Brain pericyte (primary cell): ENCODE results near the gene VPS54.
A peak's percentile ranks its signal among the peaks of the same experiment; 100 is the strongest.
"Not testable (repeated sequence)": the region's sequence is repeated elsewhere in the genome, so short reads cannot be mapped to it uniquely, and the experiment has no call there.

Source experiments
- DNase-seq: peaks from one replicate; pipeline ENCODE4 v3.0.0-alpha.2; 2012; ENCODE audit warnings: low read depth, low spot score

VPS54 gene

GRCh38 chr2:63872571-63873328, 146.5 kb downstream of the VPS54 start:
- no peak for DNase-seq

DNA sequence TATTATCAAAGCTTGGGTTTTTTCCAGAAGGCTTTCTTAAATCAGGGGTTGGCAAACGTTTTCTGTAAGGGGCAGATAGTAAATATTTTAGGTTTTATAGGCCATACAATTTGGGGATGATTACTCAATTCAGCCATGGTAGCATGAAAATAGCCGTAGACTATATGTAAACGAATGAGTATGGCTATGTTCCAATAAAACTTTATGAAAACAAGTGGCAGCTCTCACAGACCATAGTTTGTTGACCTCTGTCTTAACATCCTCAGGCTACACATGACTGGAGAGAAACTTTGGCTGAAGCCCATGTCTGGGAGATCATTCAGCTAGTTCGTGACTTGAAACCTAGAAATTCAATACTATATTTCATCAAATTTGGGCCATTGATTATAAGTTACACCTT, 147.4 kb downstream of the VPS54 start:
- DNase-seq = no peak

DNA sequence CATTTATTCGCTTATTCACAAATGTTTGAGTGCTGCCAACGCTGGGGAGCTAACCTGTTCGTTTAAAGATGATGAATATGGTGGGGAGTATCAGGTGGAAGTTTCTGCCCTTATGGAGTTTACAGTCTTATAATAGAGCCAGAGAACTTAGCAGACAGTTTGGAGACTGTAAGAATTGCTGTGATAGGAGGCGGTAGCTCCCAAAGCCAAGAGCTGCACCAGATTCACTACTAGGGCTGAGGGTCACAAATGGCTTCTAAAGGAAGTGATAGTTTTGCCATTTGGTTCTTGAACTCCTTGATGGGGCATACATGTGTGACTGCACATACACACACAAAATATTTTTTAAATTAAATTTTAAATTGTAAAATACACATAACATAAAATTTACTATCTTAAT, 148.5 kb downstream of the VPS54 start:
- DNase-seq = no peak

- no peak for DNase-seq
Observed at GRCh38 chr2:63866009-63866709, 153.1 kb downstream of the VPS54 start.

- DNase-seq = no peak
Observed at GRCh38 chr2:63865159-63865799, 153.9 kb downstream of the VPS54 start.

GRCh38 chr2:63863707-63864106, 155.5 kb downstream of the VPS54 start:
- no peak for DNase-seq

GRCh38 chr2:63862806-63863205, 156.4 kb downstream of the VPS54 start:
- no peak for DNase-seq

DNA sequence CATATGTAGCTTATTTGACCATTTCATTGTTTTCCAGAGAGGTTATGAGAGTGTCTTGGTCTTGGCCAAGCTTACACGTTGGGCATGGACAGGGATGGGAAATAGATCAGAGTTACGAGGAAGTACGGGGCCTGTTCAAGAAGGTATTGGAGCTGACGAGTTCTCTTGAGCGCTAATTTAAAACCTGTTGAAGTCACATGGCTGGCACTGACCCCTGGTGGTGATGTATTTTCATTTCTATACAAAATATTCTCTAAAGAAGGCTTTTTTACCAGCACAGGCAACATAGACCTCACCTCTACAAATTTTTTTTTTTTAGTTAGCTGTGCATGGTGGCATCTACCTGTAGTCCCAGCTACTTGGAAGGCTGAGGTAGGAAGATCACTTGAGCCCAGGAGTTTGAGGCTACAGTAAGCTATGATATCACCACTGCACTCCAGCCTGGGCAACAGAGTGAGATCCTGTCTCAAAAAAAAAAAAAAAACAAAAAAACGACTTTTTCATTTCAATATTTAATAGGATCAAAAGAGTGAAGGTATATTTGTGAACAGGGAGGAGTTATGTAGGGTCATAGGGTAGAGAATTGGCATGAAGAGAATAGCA, 157.9 kb downstream of the VPS54 start:
- DNase-seq = peak; percentile 44

DNA sequence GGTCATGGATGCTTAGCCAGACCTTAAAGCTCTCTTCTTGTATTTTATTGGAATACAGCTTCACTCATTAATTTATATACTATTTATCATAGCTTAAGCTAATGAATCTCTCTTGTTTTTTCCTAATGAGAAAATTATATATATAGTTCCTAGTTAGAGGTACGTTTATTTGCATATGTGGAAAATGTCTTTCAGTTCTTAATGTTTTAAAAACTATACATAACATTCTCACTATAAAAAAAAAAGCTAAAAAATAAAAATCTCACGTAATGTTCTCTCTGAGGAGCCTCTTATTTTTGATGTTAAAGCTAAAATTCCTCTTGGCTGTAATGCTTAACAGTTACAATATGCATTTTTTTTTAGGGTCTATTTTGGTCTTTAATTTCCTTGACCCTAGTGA, 160.9 kb downstream of the VPS54 start:
- DNase-seq = no peak

DNA sequence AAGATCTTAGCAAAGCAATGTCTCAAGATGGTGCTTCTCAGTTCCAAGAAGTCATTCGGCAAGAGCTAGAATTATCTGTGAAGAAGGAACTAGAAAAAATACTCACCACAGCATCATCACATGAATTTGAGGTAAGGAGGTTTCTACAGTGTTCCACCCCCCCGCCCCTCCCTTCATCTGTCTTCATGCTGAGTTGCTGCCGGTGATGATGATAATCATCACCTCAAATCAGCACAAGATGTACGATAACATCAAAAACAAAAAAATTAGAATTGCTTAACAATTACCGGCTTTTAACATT, 163.0 kb downstream of the VPS54 start:
- no peak for DNase-seq

DNA sequence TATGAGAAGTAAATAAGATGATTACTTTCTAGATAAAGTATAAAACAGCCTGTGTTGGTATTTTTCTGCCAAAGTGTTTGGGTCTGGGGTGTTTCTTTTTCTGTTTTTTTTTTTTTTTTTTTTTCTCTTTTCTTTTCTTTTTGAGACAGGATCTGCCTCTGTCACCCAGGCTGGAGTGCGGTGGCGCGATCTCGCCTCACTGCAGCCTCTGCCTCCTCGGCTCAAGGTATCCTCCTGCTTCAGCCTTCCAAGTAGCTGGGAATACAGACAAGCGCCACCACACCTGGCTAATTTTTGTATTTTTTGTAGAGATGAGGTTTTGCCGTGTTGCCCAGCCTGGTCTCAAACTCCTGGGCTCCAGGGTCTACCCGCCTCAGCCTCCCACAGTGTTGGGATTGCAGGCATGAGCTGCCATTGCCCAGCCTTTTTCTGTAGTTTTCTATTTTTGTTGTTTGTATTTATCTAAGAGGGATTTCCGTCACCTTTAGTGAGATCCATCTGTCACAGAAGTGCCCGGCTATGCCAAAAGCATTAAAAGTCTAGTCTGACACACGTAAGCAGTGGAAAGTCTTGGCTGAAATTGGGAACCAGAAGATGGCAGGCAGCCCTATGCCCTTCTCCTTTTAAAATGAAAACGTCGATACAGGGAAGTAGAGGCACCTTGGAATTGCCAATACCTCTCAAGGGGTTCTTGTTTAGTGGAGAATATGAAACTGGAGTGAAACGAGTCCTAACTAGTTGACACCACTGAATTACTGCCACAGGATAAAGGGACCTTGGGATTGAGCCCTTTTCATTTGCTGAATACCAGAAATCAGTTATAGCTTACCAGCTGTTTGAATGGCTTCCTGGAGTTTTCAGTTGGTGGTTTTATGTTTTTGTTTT, 163.6 kb downstream of the VPS54 start:
- DNase-seq = no peak

DNA sequence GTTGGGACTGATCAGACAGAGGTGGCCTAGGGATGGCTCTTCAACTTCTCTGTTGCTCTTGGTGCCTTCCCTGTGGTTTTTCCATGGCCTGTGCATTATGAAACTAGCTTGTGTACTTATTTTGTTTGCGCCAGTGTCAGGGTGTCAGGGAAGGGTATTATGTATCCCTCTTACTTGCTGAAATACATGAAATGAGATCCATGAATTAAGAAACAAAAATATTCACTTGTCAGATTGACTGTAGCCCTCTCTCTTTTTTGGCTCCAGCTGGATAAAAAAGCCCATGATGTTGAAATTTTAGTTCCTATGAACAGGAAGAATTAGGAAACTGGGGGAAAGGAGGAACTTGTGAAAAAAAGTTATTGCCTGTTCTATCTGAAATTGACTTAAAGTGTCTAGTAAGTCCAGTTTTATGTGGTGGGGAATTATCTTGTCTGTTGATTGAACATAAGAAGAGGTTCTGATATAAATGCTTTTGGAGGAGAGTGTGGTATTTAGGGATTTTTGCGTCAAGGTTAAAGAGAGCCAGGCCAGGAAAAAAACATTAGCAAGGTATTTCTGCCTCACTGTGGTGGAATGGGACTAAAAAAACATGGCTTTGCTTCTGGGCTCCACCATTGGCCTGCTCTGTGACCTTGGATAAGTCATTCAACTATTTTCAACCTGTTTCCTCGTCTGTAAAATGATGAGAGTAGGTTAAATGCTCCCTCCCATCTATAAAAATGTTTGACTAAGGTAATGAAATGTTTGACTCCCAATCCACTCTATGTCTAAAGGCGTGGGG, 165.5 kb downstream of the VPS54 start:
- no peak for DNase-seq

DNA sequence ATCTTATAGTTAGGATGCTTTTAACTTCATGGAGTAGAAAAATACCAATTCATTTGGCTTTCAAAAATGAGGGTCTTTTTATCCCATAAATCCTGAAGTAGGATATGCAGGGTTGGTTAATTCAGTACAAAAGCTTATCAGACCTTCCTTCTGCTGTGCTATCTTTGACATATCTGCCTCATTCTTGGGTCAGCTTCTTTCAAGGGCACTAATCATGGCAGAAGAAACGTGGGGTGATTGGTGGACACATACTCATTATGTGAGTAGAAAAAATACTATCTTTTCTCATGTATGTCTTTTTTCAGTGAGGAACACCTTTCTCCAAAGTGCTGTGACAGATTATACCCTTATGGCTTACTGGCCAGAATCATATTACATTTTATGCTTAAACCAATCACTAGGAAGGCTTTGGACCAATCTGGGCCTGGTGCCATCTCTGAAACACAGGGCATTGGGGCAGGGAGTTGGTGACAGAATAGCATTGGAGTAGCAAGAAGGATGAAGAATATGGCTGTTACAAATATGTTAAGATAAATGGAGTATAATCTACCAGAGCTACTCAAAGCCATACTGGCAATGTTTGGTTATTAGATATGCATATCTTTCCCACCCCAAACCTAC, 167.4 kb downstream of the VPS54 start:
- DNase-seq = no peak

GRCh38 chr2:63850649-63851048, 168.6 kb downstream of the VPS54 start:
- DNase-seq = no peak

GRCh38 chr2:63850204-63850571, 169.0 kb downstream of the VPS54 start:
- DNase-seq = no peak

DNA sequence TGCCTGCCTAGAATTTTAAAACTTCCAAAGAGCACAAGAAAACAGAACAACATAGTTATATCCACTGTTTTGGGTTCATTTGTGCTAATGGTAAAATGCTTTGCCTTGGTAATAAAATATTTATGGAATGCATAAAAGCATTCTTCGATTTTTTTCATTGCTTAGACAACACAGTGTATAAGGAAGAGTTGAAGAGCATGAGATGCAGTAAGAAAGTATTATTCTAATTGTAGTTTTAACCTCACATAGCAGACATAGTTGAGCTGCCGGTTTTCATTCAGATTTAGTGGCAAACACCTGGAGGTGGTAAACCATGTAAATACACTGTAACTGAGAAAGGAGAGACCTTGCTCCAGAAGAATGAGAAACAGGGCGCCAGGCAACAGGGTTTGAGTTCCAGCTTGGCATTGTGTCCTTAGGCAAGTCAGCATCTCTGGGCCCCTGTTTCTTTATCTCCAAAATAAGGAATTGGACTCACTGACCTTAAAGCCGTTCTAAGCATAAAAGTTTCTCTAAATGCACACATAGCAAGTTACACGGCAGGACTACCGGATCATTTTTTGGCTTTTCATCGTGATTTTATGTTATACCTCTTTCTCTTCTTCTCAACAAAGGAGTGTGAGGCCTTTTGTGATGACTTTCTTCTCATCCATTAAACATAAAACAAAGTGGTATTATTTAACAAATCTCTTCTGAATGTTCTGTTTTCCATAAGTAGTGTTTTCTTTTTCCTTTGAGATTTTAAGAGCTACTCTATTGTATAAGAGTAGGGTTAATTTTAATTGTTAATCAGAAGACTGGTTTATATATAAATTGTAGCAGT, 169.6 kb downstream of the VPS54 start:
- no peak for DNase-seq

DNA sequence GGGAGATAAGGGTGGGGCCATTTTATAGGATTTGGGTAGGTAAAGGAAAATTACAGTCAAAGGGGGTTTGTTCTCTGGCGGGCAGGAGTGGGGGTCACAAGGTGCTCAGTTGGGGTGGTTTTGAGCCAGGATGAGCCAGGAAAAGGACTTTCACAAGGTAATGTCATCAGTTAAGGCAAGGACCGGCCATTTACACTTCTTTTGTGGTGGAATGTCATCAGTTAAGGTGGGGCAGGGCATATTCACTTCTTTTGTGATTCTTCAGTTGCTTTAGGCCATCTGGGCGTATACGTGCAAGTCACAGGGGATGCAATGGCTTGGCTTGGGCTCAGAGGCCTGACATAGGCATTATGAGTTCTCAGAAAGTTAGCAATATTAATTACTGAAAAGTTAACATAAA, 171.7 kb downstream of the VPS54 start:
- not testable (repeated sequence) for DNase-seq

- no peak for DNase-seq
Observed at GRCh38 chr2:63846487-63846886, 172.7 kb downstream of the VPS54 start.

DNA sequence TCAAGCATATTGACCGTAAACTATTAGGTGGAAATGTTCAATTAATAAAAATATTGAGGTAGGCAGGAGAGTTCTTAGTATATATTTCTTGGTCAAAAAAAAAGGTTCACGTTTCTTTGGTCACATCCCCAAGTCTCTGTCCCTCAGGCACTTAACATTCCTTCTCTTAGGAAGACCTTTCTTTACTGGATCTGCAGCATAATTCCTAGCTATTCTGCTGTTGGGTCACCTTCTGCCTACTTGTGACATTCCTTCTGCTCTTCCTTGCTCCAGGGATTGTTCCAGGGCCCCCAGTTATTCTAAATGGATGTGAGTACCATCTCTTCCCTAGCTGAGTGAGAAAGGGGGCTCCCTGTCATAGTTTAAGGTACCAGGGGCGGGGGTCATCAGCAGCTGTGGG, 173.4 kb downstream of the VPS54 start:
- no peak for DNase-seq

DNA sequence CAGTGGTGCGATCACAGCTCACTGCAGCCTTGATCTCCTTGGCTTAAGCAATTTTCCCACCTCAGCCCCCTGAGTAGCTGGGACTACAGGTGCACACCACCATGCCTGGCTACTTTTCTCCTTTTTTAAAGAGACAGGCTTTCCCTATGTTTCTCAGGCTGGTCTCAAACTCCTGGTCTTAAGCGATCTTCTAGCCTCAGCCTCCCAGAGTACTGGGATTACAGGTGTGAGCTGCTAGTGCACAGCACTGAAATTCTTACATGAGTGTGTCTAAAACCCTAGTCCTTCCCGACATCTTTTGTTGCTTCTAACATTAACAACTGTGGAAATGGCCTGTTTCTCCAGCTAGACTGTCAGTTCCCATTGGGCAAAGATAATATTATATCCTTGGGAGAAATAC, 174.6 kb downstream of the VPS54 start:
- DNase-seq = no peak
